IPS-NIHi7 (cell line): ENCODE measurements around the gene KLHL22.
A peak's percentile ranks its signal among the peaks of the same experiment; 100 is the strongest.
"Not testable (repeated sequence)": the region's sequence is repeated elsewhere in the genome, so short reads cannot be mapped to it uniquely, and the experiment has no call there.

Experiments used
- DNase-seq: peaks from one replicate; pipeline ENCODE4 v3.0.0; 2012; ENCODE audit warnings: mixed read lengths; ENCODE audit errors: extremely low spot score

The KLHL22 gene

DNA sequence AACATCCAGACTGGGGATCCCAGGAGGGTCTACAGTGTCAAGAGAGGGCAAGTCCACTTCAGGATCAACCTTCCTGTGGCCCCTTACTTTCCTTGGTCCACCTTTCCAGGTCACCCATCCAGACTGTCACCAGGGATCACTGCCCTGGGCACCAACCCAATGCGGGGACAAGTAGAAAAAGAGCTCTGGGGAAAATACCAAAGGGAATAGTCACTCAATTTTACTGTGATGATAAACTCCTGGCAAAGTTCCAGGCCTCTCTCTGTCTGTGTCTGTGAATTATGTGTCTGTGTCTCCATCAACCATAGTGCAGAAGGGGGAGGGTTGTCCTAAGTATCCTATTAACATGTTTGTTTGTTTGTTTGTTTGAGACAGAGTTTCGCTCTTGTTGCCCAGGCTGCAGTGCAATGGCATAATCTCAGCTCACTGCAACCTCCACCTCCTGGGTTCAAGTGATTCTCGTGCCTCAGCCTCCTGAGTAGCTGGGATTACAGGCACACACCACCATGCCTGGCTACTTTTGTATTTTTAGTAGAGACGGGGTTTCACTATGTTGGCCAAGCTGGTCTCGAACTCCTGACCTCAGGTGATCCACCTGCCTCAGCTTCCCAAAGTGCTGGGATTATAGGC lies 8.8 kb upstream of the KLHL22 start:
- not testable (repeated sequence) for DNase-seq

DNA sequence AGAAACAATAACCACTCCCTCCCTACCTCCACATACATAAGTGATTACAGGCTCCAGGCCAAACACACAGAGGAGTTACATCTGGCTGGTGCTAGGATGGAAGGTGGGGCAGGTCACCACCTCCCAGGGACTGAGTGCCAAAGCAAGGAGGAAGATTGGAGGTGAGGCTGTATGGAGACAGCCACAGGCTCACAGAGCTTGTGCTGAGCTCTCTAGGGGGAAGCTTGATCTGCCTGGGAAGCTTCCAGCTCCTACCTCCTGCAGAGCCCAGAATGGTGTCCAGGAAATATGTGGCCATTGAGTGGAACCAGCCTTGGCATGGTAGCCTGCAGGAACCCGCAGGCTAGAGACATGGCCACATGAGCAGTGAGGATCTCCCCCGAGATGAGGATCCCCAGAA lies 8.2 kb upstream of the KLHL22 start:
- no peak for DNase-seq

DNA sequence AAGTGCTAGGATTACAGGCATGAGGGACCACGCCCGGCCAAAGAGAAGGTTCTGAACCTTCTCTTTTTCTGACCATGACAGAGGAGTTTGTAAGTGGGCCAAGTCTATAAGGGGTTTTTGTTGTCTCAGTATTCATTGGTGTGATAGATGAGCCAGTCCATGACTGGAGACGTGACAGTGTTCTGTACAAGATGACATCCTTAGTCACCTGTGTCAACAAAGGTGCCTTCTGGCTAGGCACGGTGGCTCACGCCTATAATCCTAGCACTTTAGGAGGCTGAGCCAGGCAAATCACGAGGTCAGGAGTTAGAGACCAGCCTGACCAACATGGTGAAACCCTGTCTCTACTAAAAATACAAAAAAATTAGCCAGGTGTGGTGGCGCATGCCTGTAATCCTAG lies 4.2 kb upstream of the KLHL22 start:
- no peak for DNase-seq

DNA sequence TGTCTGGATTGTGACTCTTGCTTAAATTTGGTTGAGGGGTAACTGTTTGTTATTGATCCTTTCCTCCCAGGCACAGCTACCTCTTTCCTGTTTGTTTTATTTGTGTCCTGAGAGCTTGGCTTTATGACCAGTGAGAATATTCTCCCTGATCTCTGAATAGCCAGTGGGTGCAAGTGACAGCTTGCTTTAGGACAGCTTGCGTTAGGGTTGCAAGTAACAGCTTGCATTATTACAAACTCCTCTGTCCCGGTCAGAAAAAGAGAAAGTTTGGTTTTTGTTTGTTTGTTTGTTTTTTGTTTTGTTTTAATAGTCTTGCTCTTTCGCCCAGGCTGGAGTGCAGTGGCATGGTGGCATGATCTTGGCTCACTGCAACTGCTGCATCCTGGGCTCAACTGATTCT lies 3.3 kb upstream of the KLHL22 start:
- no peak for DNase-seq

DNA sequence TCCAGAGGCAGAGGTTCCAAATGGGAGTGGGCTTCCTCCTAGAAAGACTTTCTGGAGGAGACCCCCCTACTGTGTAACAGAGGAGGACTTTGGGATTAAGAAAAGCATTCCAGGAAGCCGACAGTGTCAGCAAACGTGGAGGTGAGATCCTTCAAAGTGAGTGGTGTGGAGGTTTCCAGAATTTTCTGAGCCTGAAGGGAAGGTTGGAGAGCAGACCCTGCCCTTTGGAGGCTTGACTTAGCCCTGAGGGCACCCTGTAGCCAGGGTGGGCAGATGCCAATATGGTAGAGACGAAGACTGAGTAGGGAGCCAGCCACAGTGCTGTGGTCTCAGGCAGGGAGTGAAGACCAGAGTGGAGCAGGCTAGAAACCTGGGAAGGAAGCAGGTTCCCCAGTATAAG lies 1.8 kb upstream of the KLHL22 start:
- no peak for DNase-seq

DNA sequence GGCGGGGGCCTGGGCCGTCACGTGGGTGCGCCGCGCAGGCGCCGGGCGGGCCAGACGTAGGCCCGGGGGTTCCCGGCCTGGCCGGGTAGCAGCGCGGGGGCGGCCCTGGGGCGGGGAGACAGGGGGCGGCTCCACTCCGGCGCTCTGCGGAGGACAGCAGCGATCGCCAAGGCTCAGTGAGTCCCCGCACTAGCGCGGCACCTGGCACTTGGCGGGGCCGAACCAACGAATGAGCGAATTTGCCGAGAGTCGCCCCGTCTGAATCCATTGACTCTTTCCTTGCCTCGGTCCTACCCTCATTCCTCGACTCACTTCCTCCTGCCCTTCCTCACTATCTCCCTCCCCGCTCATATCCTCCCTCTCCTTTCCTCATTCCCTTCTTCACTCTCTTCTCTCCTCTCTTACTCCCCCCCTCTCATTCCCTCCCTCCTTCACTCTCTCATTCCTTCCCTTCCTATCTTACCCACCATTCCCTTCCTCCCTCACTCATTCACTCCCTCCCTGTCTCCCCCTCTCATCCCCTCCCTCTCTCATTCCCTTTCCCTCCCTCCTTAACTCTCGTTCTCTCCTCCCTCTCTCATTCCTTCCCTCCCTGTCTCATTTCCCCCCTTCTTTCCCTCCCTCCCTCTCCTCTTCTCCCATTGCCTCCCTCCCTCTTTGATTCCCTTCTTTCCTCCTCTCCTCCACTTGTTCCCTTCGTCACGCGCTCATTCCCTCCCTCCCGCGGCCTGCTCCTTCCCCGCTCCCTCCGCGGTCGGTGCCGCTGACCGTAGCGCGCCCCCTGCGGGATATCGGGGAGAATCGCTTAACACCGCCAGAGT lies 476 bp upstream of the KLHL22 start:
- DNase-seq: peak; percentile 96

DNA sequence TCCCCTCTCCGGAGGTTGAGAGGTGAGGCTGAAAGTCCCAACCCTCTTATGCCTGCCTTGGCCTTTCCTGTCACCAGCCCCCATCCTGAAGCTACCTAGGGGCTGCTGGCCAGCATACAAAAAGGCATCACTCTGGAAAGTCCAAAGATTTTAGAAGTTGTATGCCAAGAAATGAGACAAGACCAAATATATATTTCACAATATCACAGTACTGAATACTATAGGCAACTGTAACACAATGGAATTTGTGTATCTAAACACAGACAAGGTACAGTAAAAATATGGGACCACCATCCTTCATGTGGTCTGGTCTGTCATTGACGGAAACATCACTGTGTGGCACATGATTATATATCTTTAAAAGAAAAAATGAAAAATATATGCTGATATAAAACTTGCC lies 4.2 kb downstream of the KLHL22 start:
- DNase-seq: no peak

DNA sequence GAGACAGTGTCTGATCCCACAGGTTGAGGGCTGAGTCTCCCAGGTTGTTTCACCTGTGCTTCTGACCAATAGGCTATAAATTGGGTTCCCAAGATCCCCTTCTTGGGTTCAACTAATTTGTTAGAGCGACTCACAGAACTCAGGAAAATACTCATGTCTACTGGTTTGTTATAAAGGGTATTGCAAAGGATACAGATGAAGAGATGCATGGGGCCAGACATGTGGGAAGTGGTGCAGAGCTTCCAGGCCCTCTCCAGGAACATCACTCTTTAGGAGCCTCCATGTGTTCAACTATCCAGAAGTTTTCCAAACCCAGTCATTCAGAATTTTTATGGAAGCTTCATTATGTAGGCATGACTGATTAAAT lies 4.7 kb downstream of the KLHL22 start:
- DNase-seq: no peak

DNA sequence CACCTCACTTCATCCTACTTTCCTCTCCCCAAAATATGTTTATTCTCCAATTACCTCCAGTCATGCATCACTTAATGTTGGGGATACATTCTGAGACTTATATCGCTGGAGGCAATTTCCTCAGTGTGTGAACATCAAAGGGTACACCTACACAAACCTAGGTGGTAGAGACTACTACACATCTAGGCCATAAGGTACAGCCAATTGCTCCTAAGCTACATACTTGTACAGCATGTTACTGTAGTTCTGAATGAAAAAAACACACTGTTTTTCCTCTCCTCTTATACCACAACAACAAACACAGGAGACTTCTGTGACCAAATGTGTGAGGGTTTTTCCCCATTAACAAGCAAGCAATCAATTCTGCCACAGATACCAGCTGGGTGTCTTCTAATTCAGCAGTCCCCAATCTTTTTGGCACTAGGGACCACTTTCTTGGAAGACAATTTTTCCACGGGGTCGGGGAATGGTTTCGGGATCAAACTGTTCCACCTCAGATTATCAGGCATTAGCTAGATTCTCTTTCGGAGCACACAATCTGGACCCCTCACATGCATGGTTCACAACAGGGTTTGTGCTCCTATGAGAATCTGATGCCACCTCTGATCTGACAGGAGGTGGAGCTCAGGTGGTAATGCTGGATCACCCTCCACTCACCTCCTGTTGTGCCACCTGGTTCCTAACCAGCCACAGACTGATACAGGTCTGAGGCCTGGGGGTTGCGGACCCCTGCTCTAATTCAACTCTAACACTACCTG lies 5.2 kb downstream of the KLHL22 start:
- no peak for DNase-seq

DNA sequence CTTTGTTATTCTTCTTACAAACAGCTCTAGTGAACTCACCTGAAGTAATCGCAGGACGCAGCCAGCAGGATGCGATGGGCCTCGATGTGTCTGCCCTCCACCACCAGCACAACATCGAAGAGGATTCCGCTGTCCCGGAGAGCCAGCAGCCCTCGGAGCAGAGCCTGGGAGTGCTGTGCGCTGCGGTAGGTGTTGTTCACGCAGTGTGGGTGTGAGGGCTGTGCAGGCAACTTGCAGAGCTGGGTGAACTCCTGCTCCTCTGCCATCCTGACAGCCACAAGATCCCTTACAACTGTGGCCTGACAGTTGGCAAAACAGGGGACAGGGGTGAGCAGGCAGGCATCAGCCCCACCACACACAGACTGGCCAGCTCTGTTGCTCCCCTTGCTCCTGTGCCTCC lies 6.6 kb downstream of the KLHL22 start:
- no peak for DNase-seq

DNA sequence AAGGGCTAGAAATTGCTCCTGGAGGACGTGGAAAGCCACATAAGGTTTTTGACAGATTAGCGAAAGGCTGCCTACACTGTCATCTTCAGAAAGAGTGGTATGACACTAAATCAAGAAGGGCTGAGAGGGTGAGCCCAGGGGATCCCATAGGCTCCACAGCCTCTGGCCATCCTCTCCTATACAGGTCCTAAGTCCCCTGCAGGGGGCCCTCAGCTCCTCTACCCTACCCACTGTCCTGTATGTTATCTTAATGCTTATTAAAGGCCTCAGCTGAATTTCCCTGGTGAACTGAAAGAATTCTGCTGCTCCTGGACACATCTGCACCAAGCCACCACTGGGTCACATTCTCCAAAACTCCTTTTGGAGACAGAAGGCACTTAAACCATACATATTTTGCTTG lies 7.9 kb downstream of the KLHL22 start:
- DNase-seq: no peak

DNA sequence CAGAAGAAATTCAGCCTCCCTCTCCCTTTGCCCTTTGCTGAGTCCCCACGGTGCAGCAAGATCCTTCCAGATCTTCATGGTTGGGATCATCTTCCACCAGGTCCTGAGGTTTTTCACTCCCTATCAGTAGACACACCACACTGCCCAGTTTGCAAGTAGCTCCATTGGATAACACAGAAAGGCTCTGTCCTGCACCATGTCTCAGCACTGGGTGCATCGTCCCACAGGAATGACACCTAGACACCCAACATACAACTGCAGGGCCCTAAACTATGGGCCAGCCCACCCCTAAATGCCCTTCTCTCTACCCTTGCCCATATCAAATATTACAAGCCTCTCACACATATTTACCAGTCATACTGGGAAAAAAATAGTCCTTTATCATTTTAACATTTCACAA lies 9.4 kb downstream of the KLHL22 start:
- DNase-seq: no peak

DNA sequence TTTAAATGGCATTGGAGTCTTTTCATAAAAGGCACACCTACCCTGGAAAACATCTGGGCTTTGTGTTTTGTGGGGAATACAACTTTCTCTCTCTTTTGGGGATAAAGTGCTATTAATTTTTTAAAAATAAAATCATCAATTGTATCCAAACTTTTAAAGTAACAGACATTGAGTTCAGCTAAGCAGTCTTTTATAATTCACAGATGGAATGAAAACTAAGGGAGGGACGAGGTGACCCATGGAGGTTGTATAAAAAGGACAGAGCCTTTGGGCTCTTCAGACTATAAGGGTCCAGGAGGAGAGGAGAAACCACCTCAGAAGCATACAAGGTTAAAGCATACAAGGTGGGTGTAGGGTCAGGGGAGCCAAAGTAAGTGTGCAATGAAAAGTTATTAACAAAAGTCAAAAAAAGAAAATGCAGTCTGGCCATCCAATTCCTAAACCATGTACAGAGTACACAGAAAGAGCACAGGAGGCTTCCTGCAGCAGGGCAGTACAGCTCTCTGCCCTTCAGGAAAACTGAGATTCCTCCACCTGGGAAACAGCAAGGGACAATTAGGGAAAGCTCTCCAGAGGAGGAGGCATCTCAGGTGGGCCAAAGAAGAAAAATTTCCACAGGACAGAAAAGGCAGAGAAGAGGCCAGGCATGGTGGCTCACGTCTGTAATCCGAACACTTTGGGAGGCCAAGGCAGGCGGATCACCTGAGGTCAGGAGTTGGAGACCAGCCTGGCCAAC lies 10.5 kb downstream of the KLHL22 start:
- DNase-seq: no peak

DNA sequence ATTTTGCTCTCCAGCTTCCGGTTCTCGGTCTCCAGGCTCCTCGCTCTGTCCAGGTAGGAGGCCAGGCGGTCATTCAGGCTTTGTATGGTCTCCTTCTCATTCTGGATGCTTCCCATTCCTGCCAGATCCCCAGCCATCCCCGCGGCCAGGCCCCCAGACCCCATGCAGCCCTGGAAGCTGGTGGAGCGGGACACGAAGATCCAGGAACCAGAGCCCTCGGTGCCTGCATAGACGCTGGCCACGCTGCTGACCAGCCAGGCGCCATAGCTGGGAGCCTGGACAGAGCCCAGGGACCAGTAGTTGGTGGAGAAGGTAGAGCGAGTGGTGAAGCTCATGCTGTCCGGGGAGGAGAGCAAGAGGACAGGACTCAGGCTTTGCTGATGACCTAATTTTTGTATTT lies 11.8 kb downstream of the KLHL22 start:
- DNase-seq: no peak

DNA sequence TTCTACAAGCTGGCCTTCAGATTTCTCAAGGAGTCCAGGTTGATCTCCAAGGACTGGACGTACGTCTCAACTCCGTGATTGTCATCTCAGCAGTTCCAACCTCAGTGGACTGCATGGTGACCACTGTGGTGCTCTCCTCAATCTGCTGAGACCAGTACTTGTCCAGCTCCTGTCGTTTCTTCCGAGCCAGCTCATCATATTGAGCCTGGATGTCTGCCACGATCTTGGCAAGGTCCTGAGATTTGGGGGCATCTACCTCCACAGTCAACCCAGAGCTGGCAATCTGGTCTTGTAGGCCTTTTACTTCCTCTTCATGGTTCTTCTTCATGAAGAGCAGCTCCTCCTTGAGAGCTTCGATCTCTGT lies 12.5 kb downstream of the KLHL22 start:
- DNase-seq: not testable (repeated sequence)

DNA sequence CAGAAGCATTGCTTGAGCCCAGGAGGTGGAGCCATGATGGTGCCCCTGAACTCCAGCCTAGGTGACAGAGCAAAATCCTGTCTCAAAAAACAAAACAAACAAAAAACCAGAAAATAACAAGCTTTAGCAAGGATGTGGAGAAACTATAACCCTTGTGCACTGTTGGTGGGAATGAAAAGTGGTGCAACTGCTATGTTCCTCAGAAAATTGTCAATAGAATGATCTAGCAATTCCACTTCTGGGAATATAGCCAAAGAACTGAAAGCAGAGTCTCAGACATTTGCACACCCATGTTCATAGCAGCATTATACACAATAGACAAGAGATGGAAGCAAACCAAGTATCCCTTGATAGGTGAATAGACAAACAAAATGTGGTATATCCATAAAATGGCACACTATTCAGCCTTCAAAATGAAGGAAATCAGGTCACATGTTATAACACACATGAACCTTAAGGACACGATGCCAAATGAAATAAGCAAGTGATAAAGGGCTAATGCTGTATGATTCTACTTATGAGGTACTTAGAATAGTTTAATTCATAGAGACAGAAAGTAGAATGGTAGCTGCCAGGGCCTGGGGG lies 15.9 kb downstream of the KLHL22 start:
- no peak for DNase-seq

DNA sequence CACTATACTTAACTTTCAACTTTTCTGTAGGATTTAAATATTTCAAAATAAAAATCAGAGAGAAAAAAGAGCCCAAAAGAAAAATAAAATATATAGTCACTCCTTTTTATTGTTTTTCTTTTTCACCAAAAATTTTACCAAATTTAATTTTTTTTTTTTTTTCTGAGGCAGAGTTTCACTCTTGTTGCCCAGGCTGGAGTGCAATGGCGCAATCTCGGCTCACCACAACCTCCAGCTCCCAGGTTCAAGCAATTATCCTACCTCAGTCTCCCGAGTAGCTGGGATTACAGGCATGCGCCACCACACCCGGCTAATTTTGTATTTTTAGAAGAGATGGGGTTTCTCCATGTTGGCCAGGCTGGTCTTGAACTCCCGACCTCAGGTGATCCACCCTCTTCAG lies 17.5 kb downstream of the KLHL22 start:
- DNase-seq: not testable (repeated sequence)

DNA sequence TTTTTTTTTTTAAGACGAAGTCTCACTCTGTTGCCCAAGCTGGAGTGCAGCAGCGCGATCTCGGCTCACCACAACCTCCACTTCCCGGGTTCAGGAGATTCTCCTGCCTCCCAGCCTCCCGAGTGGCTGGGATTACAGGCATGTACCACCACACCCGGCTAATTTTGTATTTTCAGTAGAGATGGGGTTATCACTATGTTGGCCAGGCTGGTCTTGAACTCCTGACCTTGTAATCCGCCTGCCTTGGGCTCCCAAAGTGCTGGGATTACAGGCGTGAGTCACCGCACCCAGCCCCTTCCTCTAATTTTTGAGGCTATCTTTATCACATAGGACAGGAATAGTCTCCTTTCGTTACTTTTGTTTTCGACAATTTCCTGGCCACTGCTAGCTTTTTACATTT lies 20.0 kb downstream of the KLHL22 start:
- DNase-seq: not testable (repeated sequence)

DNA sequence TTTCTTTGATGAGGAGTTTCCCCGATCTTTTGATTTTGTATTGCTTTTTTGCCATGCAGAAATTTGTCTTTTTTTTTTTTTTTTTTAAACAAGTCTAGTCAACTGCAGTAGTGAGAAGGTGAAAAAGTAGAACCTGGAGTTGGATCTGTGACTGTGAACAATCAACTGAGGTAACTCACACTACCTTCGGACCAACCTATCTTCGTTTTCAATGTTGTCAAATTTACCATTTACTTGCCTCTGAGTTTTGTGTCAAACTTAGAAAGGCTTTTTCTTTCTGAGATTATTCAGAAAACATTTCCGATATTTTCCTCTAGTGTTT lies 20.5 kb downstream of the KLHL22 start:
- DNase-seq: no peak

DNA sequence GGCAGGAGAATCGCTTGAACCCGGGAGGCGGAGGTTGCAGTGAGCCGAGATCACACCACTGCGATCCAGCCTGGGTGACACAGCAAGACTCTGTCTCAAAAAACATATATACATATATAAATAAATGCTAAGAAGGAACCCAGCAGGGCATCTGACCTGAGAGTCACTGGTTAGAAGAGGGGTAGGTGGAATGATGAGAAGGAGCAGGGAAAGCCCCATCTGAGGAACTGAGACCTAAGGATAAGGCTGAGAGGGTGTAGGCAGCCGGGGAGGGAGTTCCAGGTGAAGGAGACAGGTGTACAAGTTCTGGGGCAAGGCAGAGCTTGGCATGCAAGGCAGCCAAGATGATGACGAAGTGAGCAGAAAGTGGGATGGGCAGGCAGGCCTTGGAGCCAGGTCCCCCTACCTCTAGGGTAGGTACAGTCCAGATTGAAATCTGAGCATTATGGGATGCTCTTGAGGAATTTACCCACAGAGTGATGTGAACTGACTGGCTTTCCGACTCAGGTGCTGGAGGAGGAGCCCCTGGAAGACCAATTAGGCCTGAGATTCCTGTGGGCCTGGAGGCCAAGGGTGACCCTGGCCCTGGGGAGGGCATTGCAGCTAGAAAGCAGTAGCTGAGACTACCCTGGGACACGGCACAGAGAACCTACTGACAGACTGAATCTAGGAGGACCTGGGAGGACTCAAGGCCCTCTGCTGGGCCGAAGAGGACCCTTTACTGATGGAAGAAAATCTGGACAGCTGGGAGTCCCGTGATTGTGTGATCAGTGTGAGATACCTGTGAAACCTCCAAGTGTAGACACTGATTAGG lies 22.8 kb downstream of the KLHL22 start:
- no peak for DNase-seq

DNA sequence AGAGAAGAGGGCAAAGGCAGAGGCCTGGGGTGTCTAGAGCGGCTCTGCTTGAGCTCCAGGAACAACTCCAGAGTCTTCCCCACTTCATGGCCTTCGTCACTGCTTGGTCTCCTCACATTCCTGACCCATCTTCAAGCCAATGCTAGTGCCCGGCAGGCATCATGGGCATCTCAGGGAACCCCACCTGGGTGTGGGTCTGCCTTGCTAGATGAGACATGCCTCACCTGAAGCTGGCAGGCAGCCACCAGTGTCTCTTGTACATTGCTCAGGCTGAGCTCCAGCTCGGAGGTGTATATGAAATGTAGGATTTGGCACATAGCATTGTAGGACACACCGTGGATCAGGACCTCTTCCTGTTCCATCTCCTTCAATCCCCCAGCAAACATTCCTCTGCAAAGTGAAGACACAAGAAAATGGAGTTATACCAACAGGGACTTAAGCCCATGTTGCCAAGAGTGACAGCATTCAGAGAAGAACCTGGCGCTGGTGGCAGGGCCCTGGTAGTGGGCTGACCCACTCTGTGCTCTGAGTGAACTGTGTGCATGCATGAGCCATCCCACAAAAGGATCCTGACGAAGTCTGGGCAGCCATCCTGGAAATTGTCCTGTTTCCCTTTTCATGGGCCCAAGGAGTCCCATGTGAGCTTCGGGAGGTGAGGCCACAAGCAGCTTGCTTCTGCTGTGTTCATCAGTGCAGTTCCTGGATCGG lies 24.3 kb downstream of the KLHL22 start:
- no peak for DNase-seq
